ENCODE results near the gene GALE. TPM values are rescaled to one million over a fixed set of nuclear protein-coding genes. Genes with fewer than 3 reads are reported as not detected.
A peak's percentile ranks its signal among the peaks of the same experiment; 100 is the strongest.

GALE gene
- total and polyA plus RNA-seq, 7 donors = 7.8 to 208 (median 11.5) TPM

- H3K27ac ChIP-seq = no peak overlapping the region
- no peak overlapping the region for H3K4me3 ChIP-seq
- WGBS, 2 donors = 92 to 94% methylated on average over 10 of the region's 10 CpGs
- H3K9me3 ChIP-seq = no peaks in the 10 kb centered on the region
- DNase-seq = no peak
- peaks cover 0 to 24% (median 0%) of the 10 kb centered on the region in 4 donors for H3K36me3 ChIP-seq
- no peaks in the 10 kb centered on the region for H3K27me3 ChIP-seq
- H3K4me1 ChIP-seq = peaks cover 0 to 25% (median 12%) of the 10 kb centered on the region in 4 donors
- TF ChIP-seq POLR2AphosphoS5 (IDR thresholded peaks at IDR 0.05) (no peak), POLR2A (IDR thresholded peaks at IDR 0.05) (no peak), EP300 (IDR thresholded peaks at IDR 0.05) (no peak)
- TF ChIP-seq, protein P1, sequence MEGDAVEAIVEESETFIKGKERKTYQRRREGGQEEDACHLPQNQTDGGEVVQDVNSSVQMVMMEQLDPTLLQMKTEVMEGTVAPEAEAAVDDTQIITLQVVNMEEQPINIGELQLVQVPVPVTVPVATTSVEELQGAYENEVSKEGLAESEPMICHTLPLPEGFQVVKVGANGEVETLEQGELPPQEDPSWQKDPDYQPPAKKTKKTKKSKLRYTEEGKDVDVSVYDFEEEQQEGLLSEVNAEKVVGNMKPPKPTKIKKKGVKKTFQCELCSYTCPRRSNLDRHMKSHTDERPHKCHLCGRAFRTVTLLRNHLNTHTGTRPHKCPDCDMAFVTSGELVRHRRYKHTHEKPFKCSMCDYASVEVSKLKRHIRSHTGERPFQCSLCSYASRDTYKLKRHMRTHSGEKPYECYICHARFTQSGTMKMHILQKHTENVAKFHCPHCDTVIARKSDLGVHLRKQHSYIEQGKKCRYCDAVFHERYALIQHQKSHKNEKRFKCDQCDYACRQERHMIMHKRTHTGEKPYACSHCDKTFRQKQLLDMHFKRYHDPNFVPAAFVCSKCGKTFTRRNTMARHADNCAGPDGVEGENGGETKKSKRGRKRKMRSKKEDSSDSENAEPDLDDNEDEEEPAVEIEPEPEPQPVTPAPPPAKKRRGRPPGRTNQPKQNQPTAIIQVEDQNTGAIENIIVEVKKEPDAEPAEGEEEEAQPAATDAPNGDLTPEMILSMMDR (IDR thresholded peaks at IDR 0.05) = no peak
- intact Hi-C loops (cut with DNase I) = loop anchor here (2.0 to 10.0 kb wide), 3 partner anchors 92 to 342 kb away; partner anchors contain the start of genes FUCA1 and MYOM3
These were observed 27.7 kb downstream of the GALE start for GRCh38 chr1:23772854-23773242.

- DNase-seq = peak; percentile 91
- no peak for TF ChIP-seq POLR2AphosphoS5 (IDR thresholded peaks at IDR 0.05)
- TF ChIP-seq, protein P1 (IDR thresholded peaks at IDR 0.05) = peak; percentile 70 to 89 (median 74)
- intact Hi-C loops (cut with DNase I) = loop anchor here (2.0 to 10.0 kb wide), 3 partner anchors 93 to 343 kb away; partner anchors contain the start of genes FUCA1 and MYOM3
- 21 to 23% methylated on average over 14 of the region's 14 CpGs for WGBS, 2 donors
- H3K36me3 ChIP-seq = peaks cover 0 to 24% (median 0%) of the 10 kb centered on the region in 4 donors
- peaks cover 0 to 19% (median 7%) of the 10 kb centered on the region in 4 donors for H3K4me1 ChIP-seq
- H3K27ac ChIP-seq = no peak overlapping the region
- H3K4me3 ChIP-seq = no peak overlapping the region
- H3K27me3 ChIP-seq = no peaks in the 10 kb centered on the region
- no peaks in the 10 kb centered on the region for H3K9me3 ChIP-seq
These were observed 28.3 kb downstream of the GALE start for GRCh38 chr1:23772049-23772853.

DNA sequence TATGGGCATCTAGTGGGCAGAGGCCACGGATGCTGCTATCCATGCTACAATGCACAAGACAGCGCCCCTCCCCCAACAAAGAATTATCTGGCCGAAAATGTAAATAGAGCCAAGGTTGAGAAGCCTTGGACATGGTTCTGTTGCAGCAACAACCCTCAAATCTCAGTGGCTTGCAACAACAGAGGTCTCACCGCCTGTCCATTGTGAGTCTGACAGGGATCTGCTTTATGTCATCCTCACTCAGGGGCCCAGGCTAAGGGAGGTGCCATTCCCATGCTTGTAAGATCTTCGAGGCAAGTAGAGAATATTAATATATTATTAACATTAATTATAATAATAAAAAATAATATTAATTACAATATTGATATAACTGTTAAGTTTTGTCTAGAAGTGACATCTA, 31.8 kb downstream of the GALE start:
- Histone ChIP-seq H3K4me3 (no peak overlapping the region), H3K36me3 (peaks cover 0 to 30% (median 0%) of the 10 kb centered on the region in 4 donors), H3K4me1 (peaks cover 0 to 11% (median 6%) of the 10 kb centered on the region in 4 donors), H3K27ac (no peak overlapping the region), H3K9me3 (no peaks in the 10 kb centered on the region), H3K27me3 (no peaks in the 10 kb centered on the region)
- no peak for DNase-seq
- intact Hi-C loops (cut with DNase I) = no loop called here
- 86 to 88% methylated on average over 5 of the region's 5 CpGs for WGBS, 2 donors
- no peak for TF ChIP-seq POLR2A (IDR thresholded peaks at IDR 0.05)
- TF ChIP-seq, protein P1 (IDR thresholded peaks at IDR 0.05) = no peak
- TF ChIP-seq EP300 (IDR thresholded peaks at IDR 0.05) = no peak
- TF ChIP-seq POLR2AphosphoS5 (IDR thresholded peaks at IDR 0.05) = no peak

- Histone ChIP-seq H3K4me1 (peaks cover 0 to 20% (median 19%) of the 10 kb centered on the region in 4 donors), H3K27me3 (no peaks in the 10 kb centered on the region), H3K36me3 (peaks cover 7 to 55% (median 13%) of the 10 kb centered on the region in 4 donors), H3K9me3 (no peaks in the 10 kb centered on the region), H3K4me3 (no peak overlapping the region), H3K27ac (peak overlapping the region in 2 of 4 donors; percentile 15 to 43)
- intact Hi-C loops (cut with DNase I) = no loop called here
- TF ChIP-seq EP300 (IDR thresholded peaks at IDR 0.05) (no peak), POLR2AphosphoS5 (IDR thresholded peaks at IDR 0.05) (no peak), POLR2A (IDR thresholded peaks at IDR 0.05) (no peak)
- TF ChIP-seq, protein P1 (IDR thresholded peaks at IDR 0.05) = no peak
- WGBS, 2 donors = 92 to 94% methylated on average over 7 of the region's 7 CpGs
- no peak for DNase-seq
These were observed 37.4 kb downstream of the GALE start for GRCh38 chr1:23763041-23763577.
